Mucosa of stomach (tissue), 1 donor: Measurements from ENCODE around the gene TBX4.

ENCODE experiments used
- H3K27me3 ChIP-seq: one replicate; pipeline ENCODE4 v1.7.0; 2013; ENCODE audit warnings: mild to moderate bottlenecking, low read length; ENCODE audit not compliant: control insufficient read depth, insufficient read depth
- H3K36me3 ChIP-seq: one replicate; pipeline ENCODE4 v1.7.0; 2013; ENCODE audit warnings: low read length; ENCODE audit not compliant: control insufficient read depth, insufficient read depth
- H3K4me1 ChIP-seq: one replicate; pipeline ENCODE4 v1.7.0; 2013; ENCODE audit warnings: mild to moderate bottlenecking, low read length; ENCODE audit not compliant: control insufficient read depth, insufficient read depth
- H3K4me3 ChIP-seq: one replicate; pipeline ENCODE4 v1.7.0; 2013; ENCODE audit warnings: low read length
- H3K9ac ChIP-seq: one replicate; pipeline ENCODE4 v1.7.0; 2013; ENCODE audit warnings: mild to moderate bottlenecking, low read length, moderate library complexity
- H3K9me3 ChIP-seq: one replicate; pipeline ENCODE4 v1.7.0; 2013; ENCODE audit warnings: mild to moderate bottlenecking, low read length, moderate library complexity; ENCODE audit not compliant: control insufficient read depth
- donor health status: Pancreatic carcinoma.

The TBX4 gene

DNA sequence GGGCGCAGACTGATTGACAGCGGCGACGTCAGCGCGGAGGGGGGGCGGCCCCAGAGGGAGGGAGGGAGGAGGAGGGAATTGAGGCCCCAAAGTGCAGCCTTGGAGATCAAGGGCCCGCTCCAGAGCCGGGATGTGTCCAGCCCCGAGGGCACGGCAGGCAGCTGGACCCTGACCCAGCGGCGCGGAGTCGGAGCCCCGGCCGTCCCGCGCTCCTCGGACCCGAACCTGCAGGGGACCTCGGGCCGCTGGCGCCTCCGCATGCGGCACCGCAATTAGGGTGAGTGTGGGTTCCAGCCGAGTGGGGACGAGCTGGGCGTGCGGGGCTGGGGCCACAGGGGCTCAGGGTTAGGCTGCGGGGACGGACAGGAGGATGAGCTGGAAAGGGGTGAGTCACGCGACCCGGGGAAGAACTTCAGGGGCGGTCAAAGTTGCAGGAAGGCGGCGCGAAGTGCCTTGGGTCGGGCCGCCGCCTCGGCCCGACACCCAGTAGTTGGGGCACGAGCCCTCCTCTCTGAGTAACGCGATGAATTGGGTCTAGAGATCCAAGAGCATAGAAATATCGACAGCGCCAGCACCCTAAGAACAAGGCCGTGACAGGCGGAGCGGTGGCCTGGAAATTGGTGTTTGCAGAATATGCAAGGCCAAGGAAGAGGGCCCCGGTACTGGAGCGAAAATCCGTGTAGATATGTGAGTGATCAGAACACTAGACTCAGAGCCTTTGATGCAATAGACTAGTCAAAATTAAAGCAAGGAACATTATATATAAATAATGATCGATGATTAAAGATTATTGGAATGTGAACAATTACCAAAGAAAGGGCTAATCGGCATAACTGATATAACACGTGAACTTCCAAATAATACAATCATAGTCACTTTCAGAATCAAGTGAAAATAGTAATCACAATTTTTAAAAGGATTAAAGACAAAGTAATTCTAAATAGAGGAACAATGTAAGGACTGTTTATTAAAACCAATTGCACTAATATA is at the start of gene TBX4:
TBX4 (plus strand) TSS at position 122 of the 990 bp plus-strand sequence. CDS start 4,069 bp downstream, outside the sequence.
- Histone ChIP-seq H3K4me3 (no peak within 1 kb of the TSS), H3K36me3 (no peaks in the 10 kb centered on the region), H3K27me3 (peaks cover 77% of the 10 kb centered on the region), H3K9me3 (no peaks in the 10 kb centered on the region), H3K9ac (no peak within 1 kb of the TSS), H3K4me1 (peaks cover 25% of the 10 kb centered on the region)

DNA sequence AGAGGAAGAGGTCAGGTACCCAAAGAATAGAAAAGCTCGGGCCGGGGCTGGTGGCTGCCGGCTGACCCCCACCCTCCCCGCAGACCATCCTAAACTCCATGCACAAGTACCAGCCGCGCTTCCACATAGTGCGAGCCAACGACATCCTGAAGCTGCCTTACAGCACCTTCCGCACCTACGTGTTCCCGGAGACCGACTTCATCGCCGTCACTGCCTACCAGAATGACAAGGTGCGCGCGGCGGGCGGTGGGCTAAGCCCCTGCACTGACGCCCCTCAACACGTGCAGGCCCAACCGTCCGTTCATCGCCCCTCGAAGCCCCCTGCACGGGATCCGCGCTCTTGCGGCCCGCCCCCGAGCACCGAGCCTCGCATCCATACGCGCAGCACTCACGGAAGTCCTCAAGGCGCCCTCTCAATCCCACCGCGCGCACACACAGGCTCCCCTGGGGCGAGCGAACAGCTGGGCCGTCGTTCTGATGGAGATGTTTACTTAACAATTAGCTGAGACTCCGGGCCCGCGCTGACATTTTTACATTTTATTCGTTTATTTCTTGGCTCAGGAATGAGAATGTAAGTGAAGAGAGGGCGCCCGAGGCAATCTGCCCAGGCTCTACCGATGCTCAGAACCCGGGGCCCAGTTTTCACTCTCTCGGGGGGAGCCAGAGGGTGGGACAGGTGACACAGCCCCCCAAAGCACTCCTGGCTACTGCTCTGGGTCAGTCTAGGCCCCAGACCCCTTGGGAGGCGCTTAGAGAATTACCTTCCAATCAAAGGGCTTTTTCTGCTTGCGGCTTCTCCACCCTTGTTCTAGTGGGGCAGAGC is 49.0 kb upstream of the TBX4 start:
- no peaks in the 10 kb centered on the region for H3K36me3 ChIP-seq
- H3K9me3 ChIP-seq = no peaks in the 10 kb centered on the region
- peaks cover 93% of the 10 kb centered on the region for H3K27me3 ChIP-seq
- H3K4me3 ChIP-seq = no peak overlapping the region
- peak overlapping the region; percentile 44 for H3K9ac ChIP-seq
- peaks cover 38% of the 10 kb centered on the region for H3K4me1 ChIP-seq

DNA sequence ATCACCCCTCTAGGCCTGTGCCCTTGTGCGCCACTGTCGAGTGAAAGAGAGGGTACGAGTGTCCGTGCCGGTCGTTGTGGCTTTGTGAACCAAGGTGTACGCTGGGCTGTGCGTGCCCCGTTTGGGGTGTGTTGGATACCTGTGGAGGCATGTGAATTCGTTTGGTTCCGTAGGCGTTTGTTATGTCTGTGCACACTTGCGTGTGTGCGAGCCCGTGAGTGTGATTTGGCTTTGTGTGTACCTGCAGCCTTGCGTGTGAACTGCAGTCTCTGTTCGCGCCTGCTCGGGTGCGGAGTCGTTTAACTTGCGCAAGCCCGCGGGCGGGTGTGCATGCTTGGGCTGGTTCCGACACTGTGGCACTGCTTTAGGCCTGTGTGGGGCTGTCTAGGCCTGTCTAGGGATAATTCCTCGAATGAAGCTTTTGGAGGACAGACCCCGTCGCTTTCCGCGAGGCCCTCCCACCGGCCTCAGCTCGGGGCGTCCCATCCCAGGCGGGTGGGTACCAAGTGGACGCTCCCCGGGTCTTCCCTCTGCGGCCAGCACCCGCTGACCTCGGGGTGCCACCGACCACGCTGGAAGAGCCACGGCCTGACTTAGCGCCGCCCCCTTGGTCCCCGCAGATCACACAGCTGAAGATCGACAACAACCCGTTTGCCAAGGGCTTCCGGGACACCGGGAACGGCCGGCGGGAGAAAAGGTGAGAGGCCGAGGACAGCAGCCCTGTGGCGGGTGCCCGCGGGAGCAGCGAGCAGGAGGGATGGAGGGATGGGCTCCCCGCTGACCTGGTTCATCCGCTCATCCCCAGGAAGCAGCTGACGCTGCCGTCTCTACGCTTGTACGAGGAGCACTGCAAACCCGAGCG is 48.2 kb upstream of the TBX4 start:
- H3K9me3 ChIP-seq = no peaks in the 10 kb centered on the region
- H3K36me3 ChIP-seq = no peaks in the 10 kb centered on the region
- no peak overlapping the region for H3K4me3 ChIP-seq
- H3K4me1 ChIP-seq = peaks cover 31% of the 10 kb centered on the region
- peaks cover 93% of the 10 kb centered on the region for H3K27me3 ChIP-seq
- peak overlapping the region; percentile 44 for H3K9ac ChIP-seq

DNA sequence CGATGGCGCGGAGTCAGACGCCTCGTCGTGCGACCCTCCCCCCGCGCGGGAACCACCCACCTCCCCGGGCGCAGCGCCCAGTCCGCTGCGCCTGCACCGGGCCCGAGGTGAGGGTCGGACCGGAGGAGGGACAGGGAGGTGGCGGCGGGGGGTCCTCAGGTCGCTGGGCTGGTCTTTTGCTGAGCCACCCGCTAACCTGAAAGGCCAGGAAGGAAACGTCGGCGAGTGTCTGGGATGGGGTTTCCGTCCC is 47.6 kb upstream of the TBX4 start:
- no peaks in the 10 kb centered on the region for H3K9me3 ChIP-seq
- H3K27me3 ChIP-seq = peaks cover 90% of the 10 kb centered on the region
- H3K9ac ChIP-seq = no peak overlapping the region
- no peak overlapping the region for H3K4me3 ChIP-seq
- no peaks in the 10 kb centered on the region for H3K36me3 ChIP-seq
- peaks cover 28% of the 10 kb centered on the region for H3K4me1 ChIP-seq

DNA sequence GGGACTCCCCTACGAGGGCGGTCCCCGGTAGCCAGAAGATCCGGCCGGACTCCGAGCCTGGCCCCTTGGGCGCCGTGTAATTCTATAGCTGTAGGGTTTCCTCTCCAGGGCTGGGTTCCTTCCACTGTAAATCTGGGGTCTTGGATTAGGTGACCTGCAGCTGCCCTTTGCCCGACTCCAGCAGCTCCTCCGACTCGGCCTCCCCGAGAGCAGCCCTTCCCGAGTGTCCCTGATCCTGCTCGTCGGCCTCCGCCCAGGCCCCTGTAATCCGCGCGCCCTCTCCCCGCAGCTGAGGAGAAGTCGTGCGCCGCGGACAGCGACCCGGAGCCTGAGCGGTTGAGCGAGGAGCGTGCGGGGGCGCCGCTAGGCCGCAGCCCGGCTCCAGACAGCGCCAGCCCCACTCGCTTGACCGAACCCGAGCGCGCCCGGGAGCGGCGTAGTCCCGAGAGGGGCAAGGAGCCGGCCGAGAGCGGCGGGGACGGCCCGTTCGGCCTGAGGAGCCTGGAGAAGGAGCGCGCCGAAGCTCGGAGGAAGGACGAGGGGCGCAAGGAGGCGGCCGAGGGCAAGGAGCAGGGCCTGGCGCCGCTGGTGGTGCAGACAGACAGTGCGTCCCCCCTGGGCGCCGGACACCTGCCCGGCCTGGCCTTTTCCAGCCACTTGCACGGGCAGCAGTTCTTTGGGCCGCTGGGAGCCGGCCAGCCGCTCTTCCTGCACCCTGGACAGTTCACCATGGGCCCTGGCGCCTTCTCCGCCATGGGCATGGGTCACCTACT is 47.1 kb upstream of the TBX4 start:
- Histone ChIP-seq H3K4me3 (no peak overlapping the region), H3K4me1 (peaks cover 31% of the 10 kb centered on the region), H3K9ac (no peak overlapping the region)

DNA sequence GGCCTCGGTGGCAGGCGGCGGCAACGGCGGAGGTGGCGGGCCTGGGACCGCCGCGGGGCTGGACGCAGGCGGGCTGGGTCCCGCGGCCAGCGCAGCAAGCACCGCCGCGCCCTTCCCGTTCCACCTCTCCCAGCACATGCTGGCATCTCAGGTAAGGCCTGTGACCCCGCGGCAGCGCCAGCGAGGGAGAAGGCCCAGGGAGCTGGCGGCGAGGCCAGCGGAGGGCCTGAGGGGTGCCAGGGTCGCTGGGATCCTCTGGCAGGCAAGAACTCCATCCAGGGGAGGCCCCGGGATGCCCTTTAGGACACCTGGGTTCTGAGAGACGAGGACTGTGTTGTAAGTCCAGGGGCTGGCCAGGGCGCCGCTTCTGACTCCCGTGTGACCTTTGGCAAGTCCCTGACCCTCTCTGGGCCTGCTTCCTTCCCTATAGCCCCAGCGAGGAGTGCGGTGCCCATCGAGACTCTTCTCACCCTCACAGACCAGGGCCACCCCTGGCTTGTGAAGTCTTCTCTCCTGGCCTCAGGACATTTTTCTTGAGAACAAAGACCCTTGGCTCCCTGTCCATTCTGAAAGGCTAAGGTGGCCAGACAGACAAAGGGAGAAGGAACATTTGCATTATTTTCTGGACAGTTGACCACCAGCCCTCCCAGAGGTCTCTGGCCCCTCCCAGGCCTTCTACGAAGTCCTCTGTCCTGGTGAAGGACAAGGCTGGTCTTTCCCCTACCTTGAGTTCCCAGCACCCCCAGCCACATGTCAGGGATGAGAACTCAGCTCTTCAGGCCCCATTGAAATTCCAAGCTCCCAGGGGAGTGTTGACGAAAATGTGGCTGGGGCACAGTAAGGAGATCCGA is 46.3 kb upstream of the TBX4 start:
- H3K9ac ChIP-seq = peak overlapping the region; percentile 22
- H3K9me3 ChIP-seq = no peaks in the 10 kb centered on the region
- peaks cover 94% of the 10 kb centered on the region for H3K27me3 ChIP-seq
- H3K4me1 ChIP-seq = peaks cover 34% of the 10 kb centered on the region
- no peak overlapping the region for H3K4me3 ChIP-seq
- H3K36me3 ChIP-seq = no peaks in the 10 kb centered on the region

More for the DNA sequence above, 47.1 kb upstream of the TBX4 start:
- H3K9me3 ChIP-seq = no peaks in the 10 kb centered on the region
- no peaks in the 10 kb centered on the region for H3K36me3 ChIP-seq
- H3K27me3 ChIP-seq = peaks cover 92% of the 10 kb centered on the region

DNA sequence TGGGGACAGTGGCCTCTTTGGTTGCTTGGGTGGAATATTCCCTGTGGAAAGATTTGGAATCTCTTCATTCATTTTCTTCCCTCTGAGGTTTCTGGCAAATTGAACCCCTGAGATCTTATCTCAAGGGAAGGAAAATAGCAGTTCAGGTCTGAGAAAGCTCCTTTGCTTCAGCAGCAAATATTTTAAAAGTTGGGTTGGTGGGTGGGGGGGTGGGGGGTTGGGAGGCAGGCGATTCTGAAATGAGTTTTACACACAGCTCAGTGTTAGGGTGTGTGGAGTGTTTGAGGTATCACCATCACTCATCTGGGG is 45.7 kb upstream of the TBX4 start:
- H3K27me3 ChIP-seq = peaks cover 94% of the 10 kb centered on the region
- no peak overlapping the region for H3K4me3 ChIP-seq
- no peak overlapping the region for H3K9ac ChIP-seq
- H3K9me3 ChIP-seq = no peaks in the 10 kb centered on the region
- no peaks in the 10 kb centered on the region for H3K36me3 ChIP-seq
- H3K4me1 ChIP-seq = peaks cover 33% of the 10 kb centered on the region

DNA sequence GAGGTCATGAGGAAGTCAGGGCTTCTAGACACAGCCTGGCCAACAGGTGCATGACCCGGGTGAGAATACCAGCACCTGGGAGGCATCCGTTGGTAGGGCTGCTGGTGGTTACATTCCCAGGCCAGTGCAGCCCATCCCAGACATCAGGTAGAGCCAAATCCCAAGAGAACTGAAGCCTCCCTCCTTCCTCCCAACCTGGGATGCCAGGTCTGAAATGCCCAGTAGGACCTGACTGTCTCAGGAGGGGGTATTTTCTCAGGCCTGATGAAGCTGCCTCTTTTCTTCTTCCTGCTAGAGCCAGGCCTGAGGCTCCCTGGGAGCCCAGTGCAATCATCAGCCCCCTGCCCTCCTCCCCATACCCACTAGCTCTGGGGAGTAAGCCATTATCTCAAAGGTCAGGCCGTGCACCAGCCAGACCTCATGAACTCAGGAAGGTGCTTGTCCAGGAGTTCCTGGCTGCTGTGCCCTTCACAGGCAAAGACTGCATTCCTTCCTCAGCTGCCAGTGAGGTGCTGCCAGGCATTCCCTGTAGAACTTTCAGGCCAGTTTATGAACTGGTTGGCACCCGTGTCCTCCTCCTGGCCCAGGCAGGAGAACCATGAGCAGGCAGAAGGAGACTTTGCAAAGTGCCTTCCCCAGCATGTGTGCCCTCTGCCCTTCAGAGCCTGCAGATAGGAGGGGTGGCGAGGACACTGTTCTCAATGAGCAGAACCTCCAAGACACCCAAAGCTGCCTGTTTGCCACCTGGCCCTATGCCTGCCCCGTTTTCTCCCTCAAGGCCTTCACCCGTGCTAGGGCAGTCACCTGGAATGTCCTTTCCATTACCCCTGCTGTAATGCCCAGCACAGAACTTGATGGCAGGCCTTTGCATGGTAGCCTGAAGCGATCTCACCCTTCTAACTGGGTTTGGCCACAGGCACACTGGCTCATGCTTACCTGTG is 45.0 kb upstream of the TBX4 start:
- Histone ChIP-seq H3K9me3 (no peaks in the 10 kb centered on the region), H3K9ac (no peak overlapping the region), H3K27me3 (peaks cover 90% of the 10 kb centered on the region), H3K4me1 (peaks cover 32% of the 10 kb centered on the region), H3K4me3 (no peak overlapping the region), H3K36me3 (no peaks in the 10 kb centered on the region)

DNA sequence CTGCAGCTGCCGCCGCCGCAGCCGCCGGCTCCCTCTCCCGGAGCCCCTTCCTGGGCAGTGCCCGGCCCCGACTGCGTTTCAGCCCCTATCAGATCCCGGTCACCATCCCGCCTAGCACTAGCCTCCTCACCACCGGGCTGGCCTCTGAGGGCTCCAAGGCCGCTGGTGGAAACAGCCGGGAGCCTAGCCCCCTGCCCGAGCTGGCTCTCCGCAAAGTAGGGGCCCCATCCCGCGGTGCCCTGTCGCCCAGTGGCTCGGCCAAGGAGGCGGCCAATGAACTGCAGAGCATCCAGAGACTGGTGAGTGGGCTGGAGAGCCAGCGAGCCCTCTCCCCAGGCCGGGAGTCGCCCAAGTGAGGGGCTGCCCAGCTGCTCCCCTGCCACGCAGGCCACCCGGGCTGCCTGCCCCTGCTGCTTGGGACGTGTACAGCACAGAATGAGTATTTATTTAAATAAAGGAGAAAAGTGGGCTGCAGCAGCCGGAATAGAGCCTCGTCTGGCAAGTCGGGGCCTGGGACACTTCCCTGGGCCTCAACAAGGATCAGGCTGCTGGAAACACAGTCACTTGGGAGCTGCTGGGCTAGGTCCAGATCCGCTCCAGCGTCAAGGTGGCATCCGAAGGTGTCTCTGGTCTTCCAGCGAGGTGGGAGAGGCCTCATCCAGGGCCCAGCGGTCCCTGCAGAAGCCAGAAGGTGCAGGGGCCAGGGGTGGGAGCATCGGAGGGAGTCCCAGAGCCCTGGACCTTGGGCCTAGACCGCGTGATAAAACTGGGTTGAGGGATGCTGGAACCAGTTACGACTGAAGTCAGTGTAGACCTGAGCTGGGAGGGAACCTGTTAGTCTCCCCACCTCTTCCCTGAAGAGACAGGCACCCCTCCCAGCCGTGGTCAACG is 43.8 kb upstream of the TBX4 start:
- no peak overlapping the region for H3K4me3 ChIP-seq
- no peaks in the 10 kb centered on the region for H3K9me3 ChIP-seq
- H3K27me3 ChIP-seq = peaks cover 83% of the 10 kb centered on the region
- H3K9ac ChIP-seq = peak overlapping the region; percentile 8
- no peaks in the 10 kb centered on the region for H3K36me3 ChIP-seq
- peaks cover 42% of the 10 kb centered on the region for H3K4me1 ChIP-seq
